Ovary (tissue), 3 donors: ENCODE results near the gene SH2D4B.

ENCODE experiments used
- EP300 ChIP-seq: sonication (generic); formaldehyde crosslinking; IDR thresholded peaks from one replicate; pipeline ENCODE4 v1.6.1; 2017; ENCODE audit warnings: antibody characterized with exemption
- POLR2A ChIP-seq: fragments of 450-650 bp; IDR thresholded peaks from one replicate; pipeline ENCODE4 v1.6.1; 2017; ENCODE audit warnings: antibody characterized with exemption, mild to moderate bottlenecking, moderate library complexity
- TF ChIP-seq, protein P1 (sequence below), 3 donors: fragments of 450-650 bp in 2 of 3; fragments of 200-600 bp in 1 of 3; IDR thresholded peaks; one replicate each; pipeline versions ENCODE4 v1.5.1 to v1.8.0; 2016 to 2022; ENCODE audit warnings: antibody characterized with exemption in 3 of 3, mild to moderate bottlenecking in 1 of 3
- donor health status: DM: no; HTN: no; CAD: no.

DNA sequence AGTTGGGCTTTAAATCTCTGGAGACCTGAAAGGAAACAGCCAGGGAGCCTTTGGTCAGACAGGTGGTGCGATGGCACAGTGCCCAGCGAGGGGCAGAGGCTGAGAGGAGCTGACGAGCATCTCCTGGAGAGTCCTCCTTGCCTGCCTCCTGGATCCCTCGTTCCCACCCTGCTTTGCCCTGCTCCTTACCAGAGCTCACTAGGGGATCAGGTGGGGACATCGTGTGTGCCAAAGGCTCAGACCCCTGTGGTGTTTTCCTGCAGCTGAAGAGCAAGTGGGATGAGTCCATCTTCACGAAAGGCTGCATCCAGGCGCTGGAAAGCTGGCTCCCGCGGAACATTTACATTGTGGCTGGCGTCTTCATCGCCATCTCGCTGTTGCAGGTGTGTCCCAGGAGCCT lies 21.8 kb upstream of the SH2D4B start:
- TF ChIP-seq, protein P1, sequence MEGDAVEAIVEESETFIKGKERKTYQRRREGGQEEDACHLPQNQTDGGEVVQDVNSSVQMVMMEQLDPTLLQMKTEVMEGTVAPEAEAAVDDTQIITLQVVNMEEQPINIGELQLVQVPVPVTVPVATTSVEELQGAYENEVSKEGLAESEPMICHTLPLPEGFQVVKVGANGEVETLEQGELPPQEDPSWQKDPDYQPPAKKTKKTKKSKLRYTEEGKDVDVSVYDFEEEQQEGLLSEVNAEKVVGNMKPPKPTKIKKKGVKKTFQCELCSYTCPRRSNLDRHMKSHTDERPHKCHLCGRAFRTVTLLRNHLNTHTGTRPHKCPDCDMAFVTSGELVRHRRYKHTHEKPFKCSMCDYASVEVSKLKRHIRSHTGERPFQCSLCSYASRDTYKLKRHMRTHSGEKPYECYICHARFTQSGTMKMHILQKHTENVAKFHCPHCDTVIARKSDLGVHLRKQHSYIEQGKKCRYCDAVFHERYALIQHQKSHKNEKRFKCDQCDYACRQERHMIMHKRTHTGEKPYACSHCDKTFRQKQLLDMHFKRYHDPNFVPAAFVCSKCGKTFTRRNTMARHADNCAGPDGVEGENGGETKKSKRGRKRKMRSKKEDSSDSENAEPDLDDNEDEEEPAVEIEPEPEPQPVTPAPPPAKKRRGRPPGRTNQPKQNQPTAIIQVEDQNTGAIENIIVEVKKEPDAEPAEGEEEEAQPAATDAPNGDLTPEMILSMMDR (IDR thresholded peaks at IDR 0.05): no peak
- TF ChIP-seq POLR2A (no peak), EP300 (no peak)
